HCT116 (cell line): Measurements from ENCODE around the gene GCSAM. TPM values are rescaled to one million over a fixed set of nuclear protein-coding genes. Genes with fewer than 3 reads are reported as not detected.

Experiments used
- ATAC-seq: fragments of 200-7000 bp; cut with Tn5 transposase; 2 replicates; pipeline ENCODE4 v1.9.1; 2020; ENCODE audit warnings: mild to moderate bottlenecking, moderate library complexity
- BruUV-seq: library from RNA; stranded (reverse); fragments of 400-500 nt; replicated peaks from 2 replicates; lab custom pipeline; 2021; lab: Mats Ljungman, UMichigan
- CTCF ChIA-PET: fragments of 300-600 bp; sonication (Branson Sonifier 250); formaldehyde crosslinking; loops from one replicate; lab custom pipeline; 2021; ENCODE audit warnings: antibody characterized with exemption; lab: Charles Lee
- POLR2A ChIA-PET: fragments of 300-600, 350-600 bp; sonication (Branson Sonifier 250); formaldehyde crosslinking; loops from one replicate; lab custom pipeline; 2021; ENCODE audit warnings: antibody characterized with exemption; lab: Charles Lee
- RAD21 ChIA-PET, 2 experiments: fragments of 300-600 bp; sonication (Branson Sonifier 250); formaldehyde crosslinking; loops; one replicate each; lab custom pipeline; 2023; ENCODE audit warnings: low total read pairs in 2 of 2; ENCODE audit not compliant: uncharacterized antibody in 2 of 2, unreplicated experiment in 2 of 2, low non-redundant PET in 1 of 2; lab: Charles Lee
- DNase-seq: peaks from one replicate; pipeline ENCODE4 v3.0.0-alpha.2; 2010; ENCODE audit warnings: low read depth, low spot score
- H2AFZ ChIP-seq: fragments of 200-600 bp; shearing (Covaris generic), sonication (generic); 2 replicates; pipeline ENCODE4 v1.6.1; 2017; ENCODE audit warnings: low read depth, mixed run types, mixed read lengths, antibody characterized with exemption, low read length; ENCODE audit not compliant: poor library complexity, severe bottlenecking
- H3K27ac ChIP-seq: 2 replicates; pipeline ENCODE4 v1.5.1; 2012; ENCODE audit warnings: low read depth, low read length
- H3K27me3 ChIP-seq: fragments of 200-600 bp; sonication (generic); 2 replicates; pipeline ENCODE4 v1.6.1; 2016; ENCODE audit warnings: mixed run types, low read length, mixed read lengths; ENCODE audit not compliant: insufficient read depth
- H3K36me3 ChIP-seq, 2 experiments: fragments of 200-500 bp in 1 of 2; fragments of 200-600 bp in 1 of 2; sonication (Bioruptor generic) in 1 of 2; sonication (generic) in 1 of 2; 2 replicates each; pipeline versions ENCODE4 v1.5.1 to v1.6.1; 2014 to 2016; ENCODE audit warnings: low read length in 2 of 2, inconsistent platforms in 1 of 2, mixed read lengths in 1 of 2, mixed run types in 1 of 2; ENCODE audit not compliant: insufficient read depth in 2 of 2, control insufficient read depth in 1 of 2
- H3K4me1 ChIP-seq, 2 experiments: fragments of 200-600 bp in 1 of 2; sonication (generic) in 1 of 2; 2 replicates each; pipeline versions ENCODE4 v1.5.1 to v1.6.1; 2012 to 2017; ENCODE audit warnings: low read length in 2 of 2, inconsistent platforms in 1 of 2, mild to moderate bottlenecking in 1 of 2, mixed read lengths in 1 of 2, mixed run types in 1 of 2, moderate library complexity in 1 of 2; ENCODE audit not compliant: insufficient read depth in 2 of 2, control insufficient read depth in 1 of 2
- H3K4me2 ChIP-seq: fragments of 200-600 bp; sonication (generic); 2 replicates; pipeline ENCODE4 v1.6.1; 2017; ENCODE audit warnings: mixed run types, low read length, mixed read lengths
- H3K4me3 ChIP-seq, 2 experiments: fragments of 200-600 bp in 1 of 2; sonication (generic) in 1 of 2; replicated peaks in 1 of 2; 2 replicates each; pipeline ENCODE4 v1.5.1; 2011 to 2016; ENCODE audit warnings: low read length in 2 of 2, control low read depth in 1 of 2, low read depth in 1 of 2, mild to moderate bottlenecking in 1 of 2, mixed read lengths in 1 of 2, mixed run types in 1 of 2
- H3K79me2 ChIP-seq: fragments of 200-600 bp; sonication (generic); 2 replicates; pipeline ENCODE4 v1.6.1; 2017; ENCODE audit warnings: mild to moderate bottlenecking, mixed run types, low read length, moderate library complexity, mixed read lengths; ENCODE audit not compliant: insufficient read depth
- H3K9ac ChIP-seq: fragments of 200-600 bp; sonication (generic); 2 replicates; pipeline ENCODE4 v1.6.1; 2016; ENCODE audit warnings: low read length, mixed read lengths
- H3K9me2 ChIP-seq: fragments of 200-600 bp; sonication (generic), shearing (Covaris generic); 2 replicates; pipeline ENCODE4 v1.6.1; 2017; ENCODE audit warnings: mixed run types, mild to moderate bottlenecking, moderate library complexity; ENCODE audit not compliant: insufficient read depth
- H3K9me3 ChIP-seq, 2 experiments: fragments of 200-500 bp in 1 of 2; fragments of 200-600 bp in 1 of 2; sonication (Bioruptor generic) in 1 of 2; sonication (generic) in 1 of 2; 2 replicates each; pipeline ENCODE4 v1.6.1; 2014 to 2017; ENCODE audit warnings: low read length in 2 of 2, mixed read lengths in 2 of 2, inconsistent platforms in 1 of 2, low read depth in 1 of 2, mild to moderate bottlenecking in 1 of 2, mixed run types in 1 of 2, moderate library complexity in 1 of 2; ENCODE audit not compliant: control insufficient read depth in 1 of 2, insufficient read depth in 1 of 2
- H4K20me1 ChIP-seq: fragments of 200-600 bp; sonication (generic), shearing (Covaris generic); 2 replicates; pipeline ENCODE4 v1.6.1; 2017; ENCODE audit warnings: mixed run types, mild to moderate bottlenecking, moderate library complexity; ENCODE audit not compliant: insufficient read depth
- CBX3 ChIP-seq: IDR thresholded peaks from 2 replicates; pipeline ENCODE4 v1.6.1; 2012; ENCODE audit warnings: low read depth
- CEBPB ChIP-seq: IDR thresholded peaks from 2 replicates; pipeline ENCODE4 v1.6.1; 2012; ENCODE audit warnings: low read depth
- EGR1 ChIP-seq: IDR thresholded peaks from 2 replicates; pipeline ENCODE4 v1.6.1; 2012; ENCODE audit warnings: low read depth
- ELF1 ChIP-seq: IDR thresholded peaks from 2 replicates; pipeline ENCODE4 v1.6.1; 2012; ENCODE audit warnings: low read depth, borderline replicate concordance
- EZH2 ChIP-seq: fragments of 200-600 bp; sonication (generic); IDR thresholded peaks from 2 replicates; pipeline ENCODE4 v1.6.1; 2017; ENCODE audit warnings: antibody characterized with exemption, mixed run types
- FOSL1 ChIP-seq: IDR thresholded peaks from 2 replicates; pipeline ENCODE4 v1.6.1; 2012; ENCODE audit warnings: low read depth
- JUND ChIP-seq: IDR thresholded peaks from 2 replicates; pipeline ENCODE4 v1.6.1; 2012
- POLR2A ChIP-seq: IDR thresholded peaks from 2 replicates; pipeline ENCODE4 v1.7.0; 2011; ENCODE audit warnings: borderline replicate concordance; ENCODE audit not compliant: insufficient read depth, insufficient read length; ENCODE audit errors: extremely low read depth
- POLR2AphosphoS5 ChIP-seq: IDR thresholded peaks from 2 replicates; pipeline ENCODE4 v1.6.1; 2011; ENCODE audit warnings: mild to moderate bottlenecking, low read depth, low read length, moderate library complexity
- SP1 ChIP-seq: IDR thresholded peaks from 2 replicates; pipeline ENCODE4 v1.6.1; 2012; ENCODE audit warnings: low read depth
- SRF ChIP-seq: IDR thresholded peaks from 2 replicates; pipeline ENCODE4 v1.6.1; 2012; ENCODE audit warnings: low read depth
- TCF7L2 ChIP-seq: IDR thresholded peaks from 2 replicates; pipeline ENCODE4 v1.7.0; 2011; ENCODE audit warnings: borderline replicate concordance, inconsistent platforms; ENCODE audit not compliant: insufficient read depth, insufficient read length; ENCODE audit errors: extremely low read depth
- ZFX ChIP-seq: fragments of 450-650 bp; IDR thresholded peaks from 2 replicates; pipeline ENCODE4 v1.6.1; 2017
- ZNF274 ChIP-seq: fragments of 200-500 bp; sonication (Bioruptor generic); IDR thresholded peaks from 2 replicates; pipeline ENCODE4 v1.6.1; 2014; ENCODE audit warnings: mild to moderate bottlenecking, low read depth, low read length, inconsistent platforms
- intact Hi-C: fragments of 100-400 bp; cut with micrococcal nuclease; formaldehyde crosslinking; loops from 2 replicates; pipeline ENCODE4 v1.10.0; 2022
- total RNA-seq: library from RNA; stranded (reverse); gene quantifications from one replicate; pipeline ENCODE4 v1.2.1, GENCODE V29; 2021; ENCODE audit not compliant: unreplicated experiment
- TF ChIP-seq, protein P1 (sequence below), 3 experiments: fragments of 200-600 bp in 1 of 3; sonication (generic) in 1 of 3; IDR thresholded peaks in 2 of 3; conservative IDR thresholded peaks in 1 of 3; 2 replicates each; pipeline ENCODE4 v1.5.1; 2012 to 2017; ENCODE audit warnings: low read depth in 2 of 3, low read length in 2 of 3, antibody characterized with exemption in 1 of 3, borderline replicate concordance in 1 of 3, control low read depth in 1 of 3, mild to moderate bottlenecking in 1 of 3, mixed read lengths in 1 of 3, mixed run types in 1 of 3, moderate library complexity in 1 of 3; ENCODE audit not compliant: insufficient read depth in 1 of 3
- TF ChIP-seq, protein P2 (sequence below): IDR thresholded peaks from 2 replicates; pipeline ENCODE4 v1.6.1; 2012; ENCODE audit warnings: low read depth
- TF ChIP-seq, protein P3 (sequence below): IDR thresholded peaks from 2 replicates; pipeline ENCODE4 v1.6.1; 2012

Gene GCSAM
- total RNA-seq, 1 experiment from 2014 or later, result not detected

DNA sequence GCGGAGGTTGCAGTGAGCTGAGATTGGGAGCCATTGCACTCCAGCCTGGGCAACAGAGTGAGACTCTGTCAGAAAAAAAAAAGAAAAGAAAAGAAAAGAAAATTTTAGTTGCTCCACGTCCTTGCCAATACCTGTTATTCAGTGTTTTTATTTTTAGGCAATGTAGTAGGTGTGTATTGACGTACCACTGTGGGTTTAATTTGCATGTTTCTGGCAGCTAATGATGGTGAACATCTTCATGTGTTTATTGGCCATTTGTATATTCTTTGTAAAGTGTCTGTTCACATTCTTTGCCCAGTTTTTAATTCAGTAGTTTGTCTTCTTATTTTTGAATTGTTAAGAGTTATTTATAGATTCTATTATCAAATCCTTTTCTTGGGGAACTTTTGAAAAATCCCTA, 38.1 kb upstream of the GCSAM start (continued):
- TF ChIP-seq, protein P1, sequence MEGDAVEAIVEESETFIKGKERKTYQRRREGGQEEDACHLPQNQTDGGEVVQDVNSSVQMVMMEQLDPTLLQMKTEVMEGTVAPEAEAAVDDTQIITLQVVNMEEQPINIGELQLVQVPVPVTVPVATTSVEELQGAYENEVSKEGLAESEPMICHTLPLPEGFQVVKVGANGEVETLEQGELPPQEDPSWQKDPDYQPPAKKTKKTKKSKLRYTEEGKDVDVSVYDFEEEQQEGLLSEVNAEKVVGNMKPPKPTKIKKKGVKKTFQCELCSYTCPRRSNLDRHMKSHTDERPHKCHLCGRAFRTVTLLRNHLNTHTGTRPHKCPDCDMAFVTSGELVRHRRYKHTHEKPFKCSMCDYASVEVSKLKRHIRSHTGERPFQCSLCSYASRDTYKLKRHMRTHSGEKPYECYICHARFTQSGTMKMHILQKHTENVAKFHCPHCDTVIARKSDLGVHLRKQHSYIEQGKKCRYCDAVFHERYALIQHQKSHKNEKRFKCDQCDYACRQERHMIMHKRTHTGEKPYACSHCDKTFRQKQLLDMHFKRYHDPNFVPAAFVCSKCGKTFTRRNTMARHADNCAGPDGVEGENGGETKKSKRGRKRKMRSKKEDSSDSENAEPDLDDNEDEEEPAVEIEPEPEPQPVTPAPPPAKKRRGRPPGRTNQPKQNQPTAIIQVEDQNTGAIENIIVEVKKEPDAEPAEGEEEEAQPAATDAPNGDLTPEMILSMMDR (IDR thresholded peaks at IDR 0.05 in 2 of 3, conservative IDR thresholded peaks at IDR 0.05 in 1 of 3; ENCODE audit: borderline replicate concordance in 1 of 3, insufficient read depth in 1 of 3, low read depth in 2 of 3, low read length in 2 of 3), result no peak
- TF ChIP-seq POLR2AphosphoS5 (no peak), CBX3 (no peak), EZH2 (no peak), JUND (no peak), ZNF274 (no peak), ZFX (no peak), ELF1 (no peak), POLR2A (no peak), EGR1 (no peak)

DNA sequence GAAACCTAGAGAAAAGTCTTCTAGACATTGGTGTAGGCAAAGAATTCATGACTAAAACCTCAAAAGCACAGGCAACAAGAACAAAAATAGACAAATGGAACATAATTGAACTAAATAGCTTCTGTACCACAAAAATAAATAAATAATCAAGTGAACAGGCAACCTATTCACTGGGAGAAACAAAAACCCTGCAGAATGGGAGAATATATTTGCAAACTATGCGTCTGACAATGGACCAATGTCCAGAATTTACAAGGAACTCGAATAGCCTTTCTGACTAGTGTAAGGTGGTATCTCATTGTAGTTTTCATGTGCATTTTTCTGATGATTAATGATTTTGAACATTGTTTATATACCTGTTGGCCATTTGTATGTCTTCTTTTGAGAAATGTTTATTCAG, 37.0 kb upstream of the GCSAM start:
- intact Hi-C loops, result no loop called here
- BruUV-seq, result no TSS peak
- no peak for DNase-seq
- Histone ChIP-seq H3K9me2 (no peaks in the 10 kb centered on the region), H3K36me3 (no peaks in the 10 kb centered on the region), H3K4me1 (no peaks in the 10 kb centered on the region), H3K4me2 (no peak overlapping the region), H3K79me2 (no peaks in the 10 kb centered on the region), H4K20me1 (no peaks in the 10 kb centered on the region), H3K9ac (no peak overlapping the region), H3K4me3 (no peak overlapping the region), H3K9me3 (no peaks in the 10 kb centered on the region), H2AFZ (no peak overlapping the region), H3K27me3 (no peaks in the 10 kb centered on the region), H3K27ac (no peak overlapping the region)
- CTCF ChIA-PET, result no interaction called here
- no peak for ATAC-seq
- RAD21 ChIA-PET, result no interaction called here
- POLR2A ChIA-PET, result interaction anchor here (0.6 kb wide), 1 partner anchor 208 kb away, joined by 5 read pairs; no protein-coding TSS in a partner anchor
- TF ChIP-seq SRF (no peak), CBX3 (no peak), POLR2AphosphoS5 (no peak), EZH2 (no peak), TCF7L2 (no peak), ZFX (no peak), CEBPB (no peak), FOSL1 (no peak), SP1 (no peak)
- TF ChIP-seq, protein P2, sequence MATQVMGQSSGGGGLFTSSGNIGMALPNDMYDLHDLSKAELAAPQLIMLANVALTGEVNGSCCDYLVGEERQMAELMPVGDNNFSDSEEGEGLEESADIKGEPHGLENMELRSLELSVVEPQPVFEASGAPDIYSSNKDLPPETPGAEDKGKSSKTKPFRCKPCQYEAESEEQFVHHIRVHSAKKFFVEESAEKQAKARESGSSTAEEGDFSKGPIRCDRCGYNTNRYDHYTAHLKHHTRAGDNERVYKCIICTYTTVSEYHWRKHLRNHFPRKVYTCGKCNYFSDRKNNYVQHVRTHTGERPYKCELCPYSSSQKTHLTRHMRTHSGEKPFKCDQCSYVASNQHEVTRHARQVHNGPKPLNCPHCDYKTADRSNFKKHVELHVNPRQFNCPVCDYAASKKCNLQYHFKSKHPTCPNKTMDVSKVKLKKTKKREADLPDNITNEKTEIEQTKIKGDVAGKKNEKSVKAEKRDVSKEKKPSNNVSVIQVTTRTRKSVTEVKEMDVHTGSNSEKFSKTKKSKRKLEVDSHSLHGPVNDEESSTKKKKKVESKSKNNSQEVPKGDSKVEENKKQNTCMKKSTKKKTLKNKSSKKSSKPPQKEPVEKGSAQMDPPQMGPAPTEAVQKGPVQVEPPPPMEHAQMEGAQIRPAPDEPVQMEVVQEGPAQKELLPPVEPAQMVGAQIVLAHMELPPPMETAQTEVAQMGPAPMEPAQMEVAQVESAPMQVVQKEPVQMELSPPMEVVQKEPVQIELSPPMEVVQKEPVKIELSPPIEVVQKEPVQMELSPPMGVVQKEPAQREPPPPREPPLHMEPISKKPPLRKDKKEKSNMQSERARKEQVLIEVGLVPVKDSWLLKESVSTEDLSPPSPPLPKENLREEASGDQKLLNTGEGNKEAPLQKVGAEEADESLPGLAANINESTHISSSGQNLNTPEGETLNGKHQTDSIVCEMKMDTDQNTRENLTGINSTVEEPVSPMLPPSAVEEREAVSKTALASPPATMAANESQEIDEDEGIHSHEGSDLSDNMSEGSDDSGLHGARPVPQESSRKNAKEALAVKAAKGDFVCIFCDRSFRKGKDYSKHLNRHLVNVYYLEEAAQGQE, result no peak
- TF ChIP-seq, protein P3, sequence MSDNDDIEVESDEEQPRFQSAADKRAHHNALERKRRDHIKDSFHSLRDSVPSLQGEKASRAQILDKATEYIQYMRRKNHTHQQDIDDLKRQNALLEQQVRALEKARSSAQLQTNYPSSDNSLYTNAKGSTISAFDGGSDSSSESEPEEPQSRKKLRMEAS, result no peak
- TF ChIP-seq, protein P1 (IDR thresholded peaks at IDR 0.05 in 2 of 3, conservative IDR thresholded peaks at IDR 0.05 in 1 of 3; ENCODE audit: borderline replicate concordance in 1 of 3, insufficient read depth in 1 of 3, low read depth in 2 of 3, low read length in 2 of 3), result no peak
